Stimulated activated CD4-positive, alpha-beta T cell treated with anti-CD3 and anti-CD28 coated beads, Interleukin-2, amount 100 ng/mL, for 4 hours (primary cell): ENCODE measurements around the gene CCT7.

ENCODE experiments used
- DNase-seq: peaks from one replicate; pipeline ENCODE4 v3.0.0-alpha.2; 2020; ENCODE audit warnings: low read depth

Gene CCT7

DNA sequence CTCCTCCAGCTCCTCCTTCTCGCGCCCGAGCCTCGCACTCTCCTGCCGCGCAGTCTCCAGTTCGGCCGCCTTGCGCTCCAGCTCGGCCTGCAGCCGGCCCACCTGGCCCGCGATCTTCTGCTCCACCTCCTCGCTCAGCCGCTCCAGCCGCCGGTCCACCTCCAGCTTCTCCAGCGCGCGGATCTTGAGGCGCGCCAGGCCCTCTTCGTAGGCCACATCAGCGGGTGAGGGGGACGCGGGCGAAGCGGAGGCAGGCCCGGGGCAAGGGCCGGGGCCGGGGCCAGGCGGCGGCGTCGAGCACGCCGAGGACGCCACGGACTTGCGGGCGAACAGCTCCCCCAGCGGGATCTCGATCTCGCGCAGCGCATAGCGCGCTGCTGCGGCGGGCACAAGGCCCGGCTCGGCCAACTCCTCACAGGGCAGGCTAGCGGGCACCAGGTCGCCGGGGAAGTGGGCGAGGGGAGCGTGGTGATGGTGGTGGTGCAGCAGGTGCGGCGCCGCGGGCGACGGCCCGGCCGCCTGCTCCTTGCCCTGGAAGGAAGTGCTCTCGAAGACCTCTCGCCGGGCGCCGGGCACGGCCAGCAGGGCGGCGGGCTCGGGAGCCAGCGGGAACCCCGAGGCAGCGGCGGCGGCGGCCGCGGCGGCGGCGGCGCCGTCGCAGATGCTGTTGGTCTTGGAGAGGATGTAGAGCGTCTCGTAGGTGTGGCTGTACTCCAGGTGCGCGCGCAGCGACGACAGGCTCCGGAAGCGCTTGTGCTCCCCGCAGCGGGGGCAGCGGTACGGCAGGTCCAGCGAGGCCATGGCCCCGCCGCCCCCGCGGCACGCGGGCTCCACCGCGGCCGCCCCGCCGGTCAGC is 35.0 kb downstream of the CCT7 start:
- DNase-seq, result peak; percentile 59

DNA sequence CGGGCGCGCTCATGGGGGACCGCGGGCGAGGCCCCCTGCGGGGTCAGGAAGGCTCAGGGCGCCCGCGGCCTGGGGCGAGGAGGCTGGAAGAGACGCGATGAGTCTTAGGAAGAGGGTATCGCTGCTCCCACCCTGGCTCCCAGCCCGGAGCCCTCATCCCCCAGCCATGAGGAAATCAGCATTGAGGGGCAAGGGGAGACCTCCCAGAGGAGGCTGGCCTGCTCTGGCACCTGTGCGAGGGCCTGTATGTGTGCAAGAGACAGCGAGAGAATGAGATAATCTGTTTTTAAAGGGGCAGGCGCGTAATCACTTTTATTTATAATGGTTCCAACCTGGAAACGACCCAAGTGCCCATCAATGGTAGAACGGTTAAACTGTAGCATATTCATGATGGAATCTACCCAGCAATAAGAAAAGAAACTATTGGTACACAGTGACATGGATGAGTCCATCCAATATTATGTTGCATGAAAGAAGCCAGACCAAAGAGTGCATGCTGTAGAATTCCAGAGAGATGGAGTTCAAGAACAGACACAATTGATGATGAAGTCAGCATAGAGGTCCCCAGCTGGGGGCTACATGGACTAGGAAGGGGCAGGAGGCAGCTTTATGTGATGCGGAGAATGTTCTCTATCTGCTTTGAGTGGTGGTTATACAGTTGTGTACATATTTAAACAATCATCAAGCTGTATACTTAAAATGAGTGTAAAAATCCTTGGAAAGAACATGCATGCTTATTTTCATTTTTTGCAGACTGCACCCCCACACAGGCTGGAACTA is 35.8 kb downstream of the CCT7 start:
- DNase-seq, result no peak

DNA sequence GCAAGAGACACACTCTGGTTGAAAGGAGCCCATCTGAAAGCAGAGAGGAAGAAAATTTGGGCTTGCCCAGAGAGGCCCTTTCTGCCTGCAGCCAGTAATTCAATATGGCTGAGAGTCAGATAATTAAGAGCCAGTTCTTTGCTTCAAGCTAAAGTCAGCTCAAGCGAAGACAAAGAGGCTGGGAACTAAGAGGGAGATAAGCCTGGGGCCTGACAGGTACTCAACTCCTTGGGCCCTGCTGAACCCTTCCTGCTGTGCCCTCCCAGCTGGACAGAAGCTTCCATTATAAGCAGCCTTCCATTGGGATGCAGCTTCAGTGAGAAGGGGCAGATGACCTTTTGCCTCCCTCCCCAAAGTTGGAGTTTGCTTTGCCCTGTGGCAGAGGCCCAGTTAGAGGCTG is 38.2 kb downstream of the CCT7 start:
- DNase-seq, result no peak

DNA sequence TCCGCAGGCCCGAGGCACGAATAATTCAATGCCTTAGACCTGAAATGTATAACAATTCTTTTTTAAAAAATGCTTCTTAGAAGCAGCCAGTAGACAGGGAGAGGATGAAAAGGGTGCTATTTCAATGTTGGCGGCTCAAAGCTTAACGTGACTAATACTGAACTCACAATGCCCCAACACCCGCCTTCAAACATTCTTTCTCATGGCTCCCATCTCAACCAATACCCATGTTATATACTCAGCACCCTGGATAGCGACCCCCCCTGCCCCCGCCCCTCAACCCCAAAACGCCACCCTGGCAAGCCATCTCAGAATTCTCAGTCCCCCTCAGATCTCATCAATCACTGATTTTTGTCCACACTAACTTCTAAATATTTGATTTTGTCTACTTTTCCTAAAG is 45.7 kb downstream of the CCT7 start:
- DNase-seq, result no peak

DNA sequence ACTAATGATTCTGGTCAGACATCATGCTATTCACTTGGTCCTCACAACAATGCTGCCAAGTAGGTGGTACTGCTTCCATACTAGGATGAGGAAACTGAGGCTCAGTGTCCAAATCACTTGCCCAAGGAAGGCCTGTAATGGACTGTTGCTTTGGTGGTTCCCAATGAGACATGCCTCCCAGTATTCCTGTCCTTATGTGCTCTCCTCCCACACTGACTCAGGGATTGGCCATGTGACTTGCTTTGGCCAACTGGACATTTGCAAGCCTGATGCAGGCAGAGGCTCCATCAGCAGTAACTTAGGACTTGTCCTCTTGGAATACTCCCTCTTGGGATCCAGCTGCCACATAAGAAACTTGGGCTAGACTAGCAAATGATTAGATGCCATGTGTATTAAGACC is 47.1 kb downstream of the CCT7 start:
- DNase-seq, result no peak

DNA sequence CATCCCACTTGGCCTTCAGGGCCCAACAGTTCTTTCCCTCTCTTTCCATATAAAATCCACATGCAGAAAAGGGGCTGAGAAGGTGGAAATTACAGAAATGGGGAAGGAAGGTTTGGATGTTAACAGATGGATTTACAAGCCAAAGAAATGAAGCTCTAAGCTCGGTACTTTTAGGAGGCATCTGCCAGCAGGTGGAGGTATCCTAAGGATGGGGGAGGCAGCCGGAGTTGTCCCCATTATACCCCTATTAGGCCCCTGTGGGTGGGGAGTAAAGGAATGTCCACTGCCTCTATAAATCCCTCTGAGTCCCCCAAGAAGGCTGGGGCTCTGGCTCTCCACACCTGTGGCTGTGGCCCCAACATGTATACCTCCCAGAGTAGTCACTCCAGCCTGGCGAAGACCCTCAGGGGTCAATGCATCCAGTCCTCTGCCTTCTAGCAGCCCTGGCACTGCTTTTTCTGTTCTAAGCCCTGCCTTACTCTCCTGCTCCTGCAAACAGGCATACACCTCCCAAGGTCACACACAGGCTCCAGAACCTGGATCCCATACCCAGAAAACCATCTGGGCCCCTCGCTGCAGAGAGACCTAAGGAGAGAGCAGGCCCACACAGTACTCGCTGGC is 48.9 kb downstream of the CCT7 start:
- no peak for DNase-seq

DNA sequence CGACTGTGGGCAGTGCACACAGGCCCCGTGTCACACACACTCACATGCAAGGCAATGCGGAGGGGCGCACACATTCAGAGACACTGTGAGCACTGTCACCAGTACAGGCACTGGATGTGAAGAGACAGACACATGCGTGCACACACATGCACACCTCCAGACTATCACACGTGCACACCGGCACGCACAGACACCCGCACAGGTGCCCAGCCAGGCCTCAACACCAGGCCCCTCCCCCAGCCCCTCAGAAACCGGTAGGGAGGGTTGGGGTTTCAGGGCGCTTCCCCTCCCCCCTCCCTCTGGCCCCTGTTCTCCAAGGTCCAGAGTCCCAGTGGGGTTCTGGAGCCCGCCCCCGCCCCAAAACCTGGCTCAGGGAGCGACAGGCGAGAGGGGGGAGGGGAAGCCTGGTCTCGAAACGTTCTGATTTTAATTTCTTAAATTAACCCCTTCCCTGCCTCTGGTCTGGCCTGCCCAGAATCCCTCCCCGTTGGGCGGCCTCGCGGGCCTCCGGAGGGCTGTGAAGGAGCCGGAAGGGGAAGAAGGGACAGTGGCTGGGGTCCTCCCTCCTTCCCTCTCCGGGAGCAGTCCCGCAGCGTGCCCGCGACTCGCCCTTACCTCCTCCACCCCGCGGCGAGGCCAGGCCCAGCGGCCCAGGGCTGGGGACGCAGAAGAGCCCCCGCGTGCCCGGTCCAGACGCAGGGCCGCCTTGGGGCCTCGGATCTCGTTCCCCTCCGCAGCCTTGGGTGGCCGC is 49.6 kb downstream of the CCT7 start:
- DNase-seq, result peak; percentile 18

DNA sequence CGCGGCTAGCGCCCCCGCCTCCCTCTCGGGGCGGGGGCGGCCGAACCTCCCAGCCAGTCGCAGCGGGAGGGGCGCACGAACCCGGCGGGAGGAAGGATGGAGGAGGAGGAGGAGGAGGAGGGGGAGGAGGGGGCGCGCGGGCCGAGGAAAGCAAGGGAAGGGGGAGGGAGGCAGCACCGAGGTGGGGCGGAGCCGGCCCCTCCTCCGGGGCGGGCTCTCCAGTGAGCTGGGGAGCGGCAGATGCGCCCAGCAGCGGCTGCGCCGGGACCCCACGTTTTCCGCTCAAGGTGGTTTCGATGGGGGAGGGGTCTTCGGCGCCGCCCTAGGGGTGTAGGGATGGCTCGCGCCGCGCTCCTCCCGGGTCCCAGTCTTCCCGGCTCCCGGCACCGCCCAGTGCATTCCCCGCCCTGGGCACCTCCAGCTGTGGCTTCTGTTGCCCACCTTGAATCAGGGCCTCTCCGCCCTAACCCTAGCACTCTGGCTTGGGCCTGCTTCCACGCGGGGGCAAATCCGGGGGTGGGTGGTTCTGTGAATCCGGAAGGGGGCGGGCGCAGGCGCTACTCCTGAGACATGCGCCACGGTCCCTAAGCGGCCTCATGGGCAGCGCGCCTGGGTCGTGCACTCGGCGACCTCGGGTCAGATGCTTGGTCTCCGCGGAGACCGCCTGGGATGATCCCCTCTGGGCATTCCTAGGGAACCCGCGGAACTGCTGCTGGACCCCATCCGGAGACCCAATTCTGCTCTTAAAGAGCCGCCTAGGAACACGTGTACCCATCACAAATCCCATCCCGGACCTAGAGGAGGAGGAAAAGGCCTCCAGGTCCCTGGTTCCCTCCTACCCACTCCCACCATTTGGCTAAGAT is 50.4 kb downstream of the CCT7 start, which contains the start of gene FBXO41:
TSS of gene FBXO41 (minus strand) at position 183 of the 863 bp plus-strand sequence. CDS start 14,848 bp downstream, outside the sequence.
- DNase-seq, result peak; percentile 81

DNA sequence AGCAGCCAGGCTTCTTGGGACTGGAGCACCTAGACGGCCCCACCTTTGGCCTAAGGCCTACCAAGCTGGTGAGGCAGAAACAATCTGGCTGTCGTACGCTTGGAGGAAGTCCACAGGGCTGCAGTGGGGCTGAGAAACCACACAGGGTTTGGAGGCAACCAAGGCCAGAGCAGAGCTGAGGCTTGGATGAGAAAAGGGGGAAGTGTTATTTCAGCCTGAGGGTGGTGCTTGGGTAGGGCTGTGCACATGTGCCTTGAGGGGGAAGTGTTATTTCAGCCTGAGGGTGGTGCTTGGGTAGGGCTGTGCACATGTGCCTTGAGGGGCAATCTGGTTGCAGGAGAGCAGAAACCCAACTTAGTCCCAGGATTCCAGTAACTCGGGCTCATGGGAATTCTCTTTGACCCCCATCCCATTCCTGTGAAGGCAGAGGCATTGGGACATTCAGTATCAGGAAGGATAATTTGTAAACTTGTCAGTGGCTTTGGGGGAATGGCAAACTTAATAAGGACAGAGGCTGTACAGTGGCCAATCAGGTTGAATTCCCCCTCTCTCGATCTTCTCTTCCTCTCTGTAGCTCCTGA is 51.1 kb downstream of the CCT7 start:
- DNase-seq, result no peak

DNA sequence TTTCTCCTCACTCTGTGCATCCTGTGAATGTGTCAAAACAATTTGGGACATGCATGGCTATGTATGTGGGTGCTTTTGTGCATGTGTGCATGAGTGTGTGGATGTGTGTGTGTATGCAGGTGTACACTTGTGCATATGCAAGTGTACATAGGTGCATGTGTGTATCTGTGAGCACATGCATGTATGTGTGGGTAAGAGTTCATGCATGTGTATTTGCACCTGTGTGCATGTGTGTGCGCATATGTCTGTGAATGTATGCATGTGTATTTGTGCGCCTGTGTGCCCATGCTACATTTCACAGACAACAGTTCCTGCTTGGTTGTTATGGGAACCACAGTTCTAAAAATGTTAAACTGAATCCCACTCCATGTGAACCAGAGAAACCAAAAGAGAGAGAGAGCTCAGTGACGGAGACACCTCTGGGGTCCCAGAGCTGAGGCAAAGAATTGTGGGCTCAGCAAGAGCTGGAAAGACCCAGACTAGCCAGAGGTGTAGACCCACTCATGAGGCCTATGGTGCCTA is 52.1 kb downstream of the CCT7 start:
- DNase-seq, result no peak

DNA sequence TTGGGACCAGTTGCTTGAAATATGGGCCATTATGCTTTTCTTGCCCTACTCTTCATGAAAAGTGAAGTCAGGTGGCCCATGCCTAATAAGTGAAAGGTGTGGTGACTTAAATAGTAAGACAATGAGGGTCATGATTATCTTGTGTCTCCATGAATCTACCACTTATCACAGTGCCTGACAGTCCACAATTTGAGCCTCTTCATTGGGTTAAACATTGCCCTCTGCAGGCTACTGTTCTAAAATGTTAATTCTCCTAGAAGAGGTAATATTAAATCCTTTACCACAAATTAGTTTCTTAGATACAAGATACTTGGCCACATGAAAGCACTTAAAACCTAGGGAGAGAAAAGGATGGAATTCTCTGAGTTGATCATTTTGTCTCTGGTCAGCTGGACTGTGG is 55.2 kb downstream of the CCT7 start:
- DNase-seq, result no peak

DNA sequence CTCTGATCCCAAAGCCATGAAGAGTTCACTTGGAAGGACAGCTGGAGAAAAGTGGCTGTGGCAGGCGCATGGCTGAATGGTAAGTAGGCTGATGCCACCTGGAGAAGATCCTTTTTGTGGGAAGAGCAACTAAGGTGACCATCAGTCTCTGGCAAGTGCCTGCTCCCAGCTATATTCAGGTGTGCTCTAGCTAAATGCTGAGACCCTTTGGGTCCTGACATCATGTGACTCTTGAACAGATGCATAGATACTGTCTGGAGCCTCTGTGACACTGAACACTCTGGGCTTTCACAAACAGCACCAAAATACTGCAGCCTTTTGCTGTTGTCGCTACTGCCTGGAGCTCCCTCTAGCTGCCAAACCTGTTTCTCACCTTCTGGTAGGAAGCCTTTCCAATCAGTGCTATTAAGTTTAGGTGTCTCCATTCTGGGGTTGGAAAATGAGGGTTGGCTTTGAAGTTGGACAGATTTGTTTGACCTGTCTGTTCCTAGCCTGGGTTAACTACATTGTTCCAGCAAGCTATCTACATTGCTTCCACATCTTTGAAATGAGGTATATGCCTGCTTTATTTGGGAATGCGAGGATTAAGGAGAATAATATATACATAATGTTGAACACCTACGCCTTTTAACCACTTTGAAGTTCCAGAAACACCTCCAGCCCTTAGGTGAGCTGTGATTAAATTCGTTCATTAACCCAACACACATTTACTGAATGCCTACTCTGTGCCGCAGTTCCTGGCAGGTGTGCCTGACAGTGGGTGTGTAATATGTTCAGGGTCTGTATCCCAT is 56.1 kb downstream of the CCT7 start:
- peak; percentile 34 for DNase-seq

DNA sequence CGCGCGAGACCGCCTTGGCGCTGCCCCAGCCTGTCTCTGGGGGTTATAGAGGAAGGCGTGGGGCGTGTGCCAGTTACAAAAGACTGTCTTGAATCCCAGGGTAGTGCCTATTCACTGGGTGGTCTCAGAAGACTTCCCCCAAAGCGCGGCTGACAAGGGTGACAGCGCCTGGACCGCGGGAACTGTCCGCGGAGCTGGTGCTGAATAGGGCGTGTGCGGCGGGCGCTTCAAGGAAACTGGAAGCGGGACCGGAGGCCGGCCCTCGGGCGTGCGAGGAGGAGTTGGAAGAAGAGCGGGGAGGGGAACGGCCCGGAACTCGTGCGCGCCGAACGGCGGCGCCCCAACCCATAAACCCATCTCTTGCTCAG is 57.0 kb downstream of the CCT7 start:
- peak; percentile 23 for DNase-seq

DNA sequence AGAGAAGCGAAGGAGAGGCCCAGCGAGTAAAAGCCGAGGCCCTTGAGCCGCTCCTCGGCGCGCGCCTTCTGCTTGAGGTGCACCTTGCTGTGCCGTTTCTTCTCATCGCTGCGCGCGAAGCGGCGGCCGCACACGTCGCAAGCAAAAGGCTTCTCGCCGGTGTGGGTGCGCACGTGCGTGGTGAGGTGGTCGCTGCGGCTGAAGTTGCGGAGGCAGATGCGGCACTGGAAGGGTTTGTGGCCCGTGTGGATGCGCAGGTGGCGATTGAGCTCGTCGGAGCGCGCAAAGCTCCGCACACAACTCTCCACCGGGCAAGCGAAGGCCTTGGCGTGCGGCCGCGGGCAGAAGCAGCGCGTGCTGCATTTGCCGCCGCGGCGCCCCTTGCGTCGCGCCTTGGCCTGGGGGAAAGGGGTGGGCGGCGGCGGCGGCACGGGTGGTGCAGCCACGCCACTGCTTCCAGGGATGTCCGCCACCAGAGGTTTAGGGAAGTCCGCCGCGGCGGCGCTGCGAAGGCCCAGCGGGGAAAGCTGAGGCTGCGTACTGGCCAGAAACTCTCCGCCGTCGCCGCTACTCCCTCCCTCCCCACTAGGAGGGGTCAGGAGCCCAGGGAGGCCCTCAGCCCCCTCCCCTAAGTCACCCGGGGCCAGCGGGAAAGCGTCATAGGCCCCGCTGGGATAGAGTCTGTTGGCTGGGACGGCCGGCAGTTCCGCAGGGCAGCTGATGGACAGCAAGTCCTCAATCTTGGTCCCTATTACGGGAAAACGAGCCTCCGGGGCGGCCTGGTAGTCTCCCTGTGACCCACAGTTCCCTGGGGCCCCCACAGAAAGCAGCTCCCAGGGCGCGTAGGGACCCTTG is 57.6 kb downstream of the CCT7 start:
- DNase-seq, result no peak

DNA sequence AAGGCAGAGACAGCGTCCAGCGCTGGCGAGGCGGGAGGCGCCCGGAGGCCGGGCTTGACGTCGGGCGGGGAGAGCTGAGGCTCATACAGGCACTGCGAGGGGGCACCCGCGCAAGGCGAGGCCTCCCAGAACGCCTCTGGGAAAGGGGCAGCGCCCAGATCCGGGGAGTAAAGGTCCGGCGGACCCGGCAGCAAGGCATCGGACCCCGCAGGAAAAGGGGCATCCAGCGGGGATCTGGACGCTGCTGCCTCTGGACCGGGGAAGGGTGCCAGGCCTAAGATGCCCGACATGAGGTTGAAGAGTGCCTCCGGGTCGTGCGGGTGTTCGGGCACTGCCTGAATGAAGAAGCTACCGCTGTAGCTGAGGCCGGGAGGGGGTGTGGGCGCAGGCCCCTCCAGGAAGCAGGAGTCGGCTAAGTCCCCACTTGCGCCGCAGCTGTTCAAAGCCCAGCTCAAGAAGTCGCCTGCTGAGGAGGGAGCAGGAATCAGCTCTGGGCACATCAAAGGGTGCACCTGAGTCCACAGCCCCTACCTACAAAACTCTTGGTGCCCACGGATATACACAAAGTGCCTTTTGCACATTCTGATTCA is 58.3 kb downstream of the CCT7 start:
- no peak for DNase-seq

DNA sequence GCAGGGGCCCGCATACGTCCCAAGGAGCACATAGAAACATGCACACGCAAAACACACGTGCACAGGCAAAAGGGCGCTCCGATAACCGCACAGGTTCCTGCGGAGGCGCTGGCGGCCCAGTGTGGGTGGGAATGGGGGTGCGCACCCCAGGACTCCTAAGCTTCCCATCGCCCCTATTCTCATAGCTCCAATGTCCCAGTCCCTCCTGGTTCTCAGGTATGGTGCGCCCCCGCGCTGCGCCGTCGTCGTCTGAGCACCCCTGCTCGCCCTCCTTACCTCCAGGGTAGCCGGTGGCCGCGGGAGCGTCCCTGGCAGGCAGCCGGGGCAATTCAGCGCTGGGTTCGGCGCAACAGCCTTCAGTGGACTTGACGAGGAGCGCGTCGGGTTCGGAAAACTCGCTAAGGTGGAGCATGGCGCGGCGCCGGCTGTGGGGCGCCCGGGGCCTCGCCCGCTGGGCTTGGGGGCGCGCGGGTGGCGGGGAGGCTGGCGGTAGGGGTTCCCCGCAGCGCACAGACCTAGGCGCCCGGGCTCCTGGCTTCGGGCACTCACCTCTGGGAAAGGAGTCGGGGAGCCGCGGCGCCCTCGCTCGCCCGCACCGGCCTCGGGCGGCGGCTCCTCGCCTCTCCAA is 58.9 kb downstream of the CCT7 start:
- DNase-seq, result no peak

DNA sequence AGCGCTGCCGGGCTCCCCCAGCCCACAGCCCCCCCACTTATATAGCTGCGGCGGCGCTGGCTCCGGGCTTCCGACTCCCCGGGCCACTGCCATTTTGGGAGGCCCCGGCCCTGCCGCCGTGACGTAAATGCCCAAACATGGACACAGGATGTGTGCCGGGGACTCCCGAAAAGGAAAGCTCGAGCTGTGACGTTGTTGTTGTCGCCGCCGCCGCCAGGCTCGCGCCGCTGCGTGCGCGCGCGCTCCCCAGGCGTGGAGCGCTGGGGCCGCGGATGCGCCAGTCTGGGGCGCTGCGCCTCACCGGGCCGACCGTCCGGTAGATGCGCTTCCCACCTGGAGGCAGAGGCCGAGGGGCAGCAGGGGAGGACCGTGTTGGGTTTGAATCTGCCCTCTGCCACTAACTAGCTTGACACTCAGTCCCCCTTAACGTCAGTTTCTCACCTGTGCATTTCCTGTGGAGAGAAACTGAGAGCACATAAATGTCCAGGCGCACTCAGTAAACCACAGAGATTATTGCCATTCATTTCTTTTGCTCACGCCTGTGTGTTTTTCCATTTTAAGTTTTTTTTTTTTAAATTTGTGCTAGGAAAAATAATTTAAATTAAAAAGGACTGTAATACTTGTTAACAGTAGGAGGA is 59.5 kb downstream of the CCT7 start, which contains the start of gene EGR4:
TSS of gene EGR4 (minus strand) at position 15 of the 638 bp plus-strand sequence. CDS start 231 bp downstream, outside the sequence.
- peak; percentile 90 for DNase-seq
